GM19372 (cell line): Measurements from ENCODE around the gene MAU2.

ENCODE experiments used
- ATAC-seq: cut with Tn5 transposase; IDR thresholded peaks from one replicate; pipeline ENCODE4 v1.9.1; 2021; ENCODE audit warnings: mild to moderate bottlenecking, low read depth, moderate library complexity; ENCODE audit not compliant: unreplicated experiment

MAU2 gene, protein sequence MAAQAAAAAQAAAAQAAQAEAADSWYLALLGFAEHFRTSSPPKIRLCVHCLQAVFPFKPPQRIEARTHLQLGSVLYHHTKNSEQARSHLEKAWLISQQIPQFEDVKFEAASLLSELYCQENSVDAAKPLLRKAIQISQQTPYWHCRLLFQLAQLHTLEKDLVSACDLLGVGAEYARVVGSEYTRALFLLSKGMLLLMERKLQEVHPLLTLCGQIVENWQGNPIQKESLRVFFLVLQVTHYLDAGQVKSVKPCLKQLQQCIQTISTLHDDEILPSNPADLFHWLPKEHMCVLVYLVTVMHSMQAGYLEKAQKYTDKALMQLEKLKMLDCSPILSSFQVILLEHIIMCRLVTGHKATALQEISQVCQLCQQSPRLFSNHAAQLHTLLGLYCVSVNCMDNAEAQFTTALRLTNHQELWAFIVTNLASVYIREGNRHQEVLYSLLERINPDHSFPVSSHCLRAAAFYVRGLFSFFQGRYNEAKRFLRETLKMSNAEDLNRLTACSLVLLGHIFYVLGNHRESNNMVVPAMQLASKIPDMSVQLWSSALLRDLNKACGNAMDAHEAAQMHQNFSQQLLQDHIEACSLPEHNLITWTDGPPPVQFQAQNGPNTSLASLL

DNA sequence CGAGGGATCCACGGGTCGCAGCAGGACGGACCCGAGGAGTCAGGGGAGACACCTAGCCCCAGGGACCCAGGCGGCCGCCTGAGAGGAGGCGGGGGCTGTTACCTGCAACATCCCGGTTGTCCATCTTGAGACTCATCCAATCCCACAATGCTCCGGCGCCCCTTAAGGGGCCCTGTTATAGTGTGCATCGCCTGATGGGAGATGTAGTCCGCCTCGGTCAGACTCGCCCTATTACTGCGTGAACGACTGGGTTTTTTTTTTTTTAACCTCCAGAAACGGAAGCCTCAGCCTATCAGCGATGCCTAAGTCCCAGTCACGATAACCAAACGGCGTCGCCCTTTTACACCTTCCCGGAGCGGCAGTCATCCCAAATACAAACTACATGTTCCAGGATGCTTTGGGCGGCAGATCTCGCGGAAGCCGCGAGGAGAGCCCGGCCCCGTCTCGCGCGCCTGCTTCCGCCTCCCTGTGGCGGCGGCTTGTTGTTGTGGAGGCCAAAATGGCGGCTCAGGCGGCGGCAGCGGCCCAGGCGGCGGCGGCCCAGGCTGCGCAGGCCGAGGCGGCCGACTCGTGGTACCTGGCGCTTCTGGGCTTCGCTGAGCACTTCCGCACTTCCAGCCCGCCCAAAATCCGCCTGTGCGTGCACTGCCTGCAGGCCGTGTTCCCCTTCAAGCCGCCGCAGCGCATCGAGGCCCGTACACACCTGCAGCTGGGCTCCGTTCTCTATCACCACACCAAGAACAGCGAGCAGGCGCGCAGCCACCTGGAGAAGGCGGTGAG, at the start of gene MAU2, which contains the start of gene SUGP1:
Gene MAU2 (plus strand): TSS at position 469 of the 780 bp plus-strand sequence. CDS start 31 bp downstream, at position 500.
Gene SUGP1 (minus strand): TSS at position 149 of the 780 bp plus-strand sequence. CDS start 13 bp downstream, at position 136.
- peak; percentile 89 for ATAC-seq

DNA sequence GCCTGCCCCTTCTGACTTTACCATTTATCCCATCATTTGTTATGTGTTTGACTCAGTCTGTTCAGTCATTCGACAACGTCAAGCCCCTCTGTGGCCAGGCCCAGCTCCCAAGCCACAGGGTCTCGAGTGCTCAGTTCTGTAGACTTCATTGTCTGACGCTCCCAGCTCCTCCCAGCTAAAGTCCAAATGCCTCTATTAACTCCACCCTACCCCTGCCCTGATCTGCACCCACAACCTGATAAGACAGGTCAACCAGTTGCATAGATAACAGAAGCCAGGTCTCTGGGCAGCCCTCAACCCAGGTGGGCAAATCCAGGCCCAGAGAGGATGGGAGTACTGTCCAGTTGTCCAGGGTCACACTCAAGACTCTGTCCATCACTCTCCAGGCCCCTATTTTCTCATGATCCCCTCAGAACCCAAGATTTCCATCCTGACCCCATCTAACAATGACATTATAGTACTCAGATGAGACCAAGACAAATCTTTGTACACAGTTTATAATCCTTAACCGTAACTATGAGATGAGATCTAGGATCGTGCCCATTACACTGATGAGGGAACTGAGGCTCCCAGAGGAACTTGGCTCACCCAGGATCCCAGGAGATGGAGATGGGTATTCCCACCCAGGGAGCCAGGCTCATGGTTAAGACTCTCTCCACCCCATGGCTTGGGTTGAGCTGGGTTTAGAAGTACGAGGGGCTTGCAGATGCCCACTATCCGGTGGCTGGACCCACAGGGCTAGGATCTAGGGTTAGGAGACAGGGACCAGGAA, 48.6 kb upstream of the MAU2 start:
- ATAC-seq = no peak

DNA sequence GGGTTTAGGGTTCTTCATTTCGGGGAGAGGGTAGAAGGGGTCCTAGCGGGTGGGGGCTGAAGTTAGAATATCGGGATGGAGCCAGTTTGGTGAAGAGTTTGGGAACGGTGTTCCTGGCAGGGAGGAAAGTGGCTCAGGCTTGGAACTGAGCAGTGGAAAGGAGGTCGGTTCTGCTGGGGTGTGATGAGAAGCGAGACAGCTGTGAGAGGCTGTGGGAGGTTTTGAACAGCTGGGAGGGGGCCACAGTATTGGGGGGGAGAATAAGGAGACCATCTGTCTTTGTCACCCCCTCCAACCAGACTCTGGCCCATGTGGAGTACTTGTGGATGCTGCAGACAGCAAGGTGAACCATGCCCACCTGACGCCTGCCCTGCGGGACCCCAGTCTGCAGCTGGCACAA, 46.5 kb upstream of the MAU2 start:
- ATAC-seq = no peak

DNA sequence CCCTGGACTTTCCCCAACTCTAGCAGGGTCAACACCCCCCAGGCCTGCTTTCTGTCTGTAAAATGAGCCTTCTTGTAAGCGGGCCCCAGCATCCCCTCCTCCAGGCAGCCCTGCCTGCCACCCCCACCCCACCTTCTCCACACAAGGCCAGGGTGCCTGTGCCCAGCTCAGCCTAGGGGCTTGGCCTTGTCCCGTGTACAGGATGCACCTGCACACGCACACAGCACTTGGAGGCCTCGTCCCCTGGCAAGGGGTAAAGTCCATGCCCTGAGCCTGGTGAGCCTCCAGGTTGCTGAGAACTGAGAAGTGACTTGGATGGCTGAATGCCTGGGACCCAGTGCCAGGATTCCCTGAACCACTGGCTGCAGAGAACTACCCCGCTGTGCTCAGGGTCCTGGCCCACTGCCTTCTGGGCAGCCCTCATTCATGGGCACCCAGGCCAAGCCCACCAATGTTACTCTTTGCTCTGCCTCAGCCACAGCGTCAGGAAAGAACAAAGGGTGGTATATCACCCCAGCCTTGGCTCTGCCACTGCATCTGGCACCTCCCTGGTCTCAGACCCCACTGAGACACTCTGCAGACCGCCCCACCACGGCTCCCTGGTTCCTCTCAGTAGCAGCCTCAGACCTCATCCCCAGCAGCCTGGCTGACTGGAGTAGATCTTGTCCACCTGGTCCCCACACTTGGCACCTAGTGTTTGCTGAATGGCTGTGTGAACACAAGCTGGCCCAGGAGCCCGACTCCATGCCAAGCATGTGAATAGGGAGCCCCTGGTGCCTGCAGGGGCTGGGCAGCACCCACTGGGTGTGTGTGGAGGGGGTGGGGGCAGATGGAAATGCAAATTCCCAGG, 45.7 kb upstream of the MAU2 start:
- ATAC-seq = no peak

DNA sequence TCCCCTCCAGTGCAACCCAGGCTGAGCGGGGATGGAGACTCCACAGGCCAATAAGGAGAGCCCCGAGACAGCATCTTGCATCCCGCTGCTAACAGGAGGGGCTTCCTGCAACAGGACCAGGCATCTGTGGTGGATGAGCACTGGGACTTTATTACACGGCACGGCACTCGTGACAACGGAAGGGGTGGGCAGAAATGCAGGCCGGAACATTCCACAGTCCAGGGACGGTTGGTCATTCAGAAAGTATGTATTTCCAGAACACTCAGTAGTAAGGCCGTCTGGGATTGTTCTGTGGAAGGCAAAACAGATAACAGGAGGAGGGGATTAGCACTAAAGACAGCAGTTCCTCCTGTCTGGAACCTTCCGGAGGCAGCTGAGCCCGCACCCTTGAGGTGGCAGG, 44.2 kb upstream of the MAU2 start:
- no peak for ATAC-seq

DNA sequence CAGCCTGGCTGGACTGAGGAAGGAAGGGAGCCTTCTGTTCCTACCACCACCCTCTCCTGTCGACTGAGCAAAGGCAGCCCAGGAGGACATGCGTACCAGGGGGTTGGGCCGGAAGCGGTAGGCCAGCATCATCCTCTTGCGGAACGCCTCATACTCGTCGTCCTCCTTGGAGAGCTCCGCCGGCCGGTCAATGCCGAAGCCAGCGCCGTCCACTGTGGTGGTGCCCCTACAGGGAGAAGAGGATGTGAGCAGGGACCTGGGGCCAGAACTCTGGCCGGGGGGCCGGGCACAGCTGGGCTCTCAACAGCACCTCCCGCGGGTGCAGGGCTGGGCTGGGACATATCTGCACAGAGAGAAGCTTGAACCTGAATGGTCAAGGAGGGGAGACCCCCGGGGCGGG, 43.8 kb upstream of the MAU2 start:
- no peak for ATAC-seq

DNA sequence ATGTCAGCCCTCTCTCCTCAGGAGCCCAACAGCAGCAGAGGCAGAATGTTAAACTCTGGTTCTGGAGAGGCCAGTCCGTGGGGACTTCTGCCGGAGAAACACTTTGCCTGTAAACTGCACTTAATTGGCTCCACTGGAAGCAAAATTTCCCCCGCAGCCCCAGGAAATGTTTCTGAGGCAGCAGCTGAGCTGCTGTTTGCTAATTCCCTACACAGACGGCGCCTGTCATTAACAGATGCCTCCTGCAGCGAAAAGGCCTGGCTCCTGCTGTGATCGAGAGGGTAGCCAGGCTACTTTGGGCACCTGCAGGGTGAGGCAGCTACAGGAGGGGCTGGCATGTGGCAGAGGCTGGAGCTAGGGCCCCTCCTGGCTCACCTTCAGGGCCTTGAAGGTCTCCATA, 42.3 kb upstream of the MAU2 start:
- no peak for ATAC-seq

DNA sequence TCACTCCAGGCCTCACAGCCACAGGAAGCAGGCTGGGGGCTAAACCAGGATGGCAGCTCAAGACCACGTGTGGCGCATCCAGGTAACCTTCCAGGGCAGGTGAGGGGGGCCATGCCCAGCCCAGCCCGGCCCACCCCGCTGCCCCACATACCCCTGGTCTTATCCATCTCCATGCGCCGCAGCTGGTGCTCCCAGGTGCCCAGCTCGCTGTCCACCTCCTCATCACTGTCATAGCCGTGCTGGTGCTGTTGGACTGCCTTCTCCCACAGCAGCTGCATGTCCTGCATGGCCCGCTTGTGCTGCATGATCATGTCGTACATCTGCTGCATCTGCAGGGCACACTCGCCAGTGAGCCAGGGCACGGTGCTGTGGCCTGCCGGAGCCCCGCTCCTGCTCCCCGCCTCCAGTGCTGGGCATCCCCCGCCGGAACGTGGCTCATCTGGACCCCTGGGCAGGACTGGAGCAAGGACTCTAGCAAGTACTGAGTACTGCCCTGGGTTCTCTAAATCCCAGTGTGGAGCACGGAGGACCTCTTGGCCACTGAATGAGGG, 41.5 kb upstream of the MAU2 start:
- ATAC-seq = no peak

DNA sequence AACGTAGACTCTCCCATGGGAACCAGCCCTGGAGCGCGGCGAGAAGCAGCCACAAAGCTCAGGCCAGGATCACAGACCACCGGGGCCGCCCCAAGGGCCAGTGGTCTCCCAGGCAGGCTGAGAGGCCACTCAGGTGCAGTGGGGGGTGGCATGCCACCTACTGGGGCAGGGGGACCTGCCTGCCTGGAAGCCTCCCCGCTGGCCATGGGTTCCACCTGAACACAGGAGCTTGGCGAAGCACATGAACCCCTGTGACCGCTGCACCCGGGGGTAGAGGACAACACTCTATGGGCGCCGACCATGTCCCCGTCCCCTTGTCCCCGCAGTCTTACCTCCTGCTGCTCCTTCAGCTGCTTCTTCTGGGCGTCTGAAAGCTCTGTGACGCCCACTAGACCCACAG, 40.8 kb upstream of the MAU2 start:
- ATAC-seq = no peak

DNA sequence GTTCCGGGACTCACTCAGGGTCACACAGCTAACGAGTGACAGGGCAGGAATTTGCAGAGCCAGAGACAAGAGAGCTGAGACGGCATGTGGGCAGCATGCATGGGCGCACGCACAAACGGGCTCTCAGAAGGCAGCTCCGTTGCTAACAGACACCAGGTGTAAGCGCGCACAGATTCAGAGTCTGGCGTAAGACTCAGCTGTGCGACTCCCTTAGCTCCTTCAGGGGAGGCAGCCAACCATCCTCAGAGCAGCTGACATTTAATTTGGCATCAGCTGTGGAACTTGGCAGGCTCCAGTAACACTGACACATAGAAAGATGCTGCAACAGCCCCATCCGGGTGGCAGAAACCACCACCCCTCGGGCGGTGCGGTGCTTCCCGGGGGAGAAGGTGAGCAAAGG, 40.1 kb upstream of the MAU2 start:
- no peak for ATAC-seq

DNA sequence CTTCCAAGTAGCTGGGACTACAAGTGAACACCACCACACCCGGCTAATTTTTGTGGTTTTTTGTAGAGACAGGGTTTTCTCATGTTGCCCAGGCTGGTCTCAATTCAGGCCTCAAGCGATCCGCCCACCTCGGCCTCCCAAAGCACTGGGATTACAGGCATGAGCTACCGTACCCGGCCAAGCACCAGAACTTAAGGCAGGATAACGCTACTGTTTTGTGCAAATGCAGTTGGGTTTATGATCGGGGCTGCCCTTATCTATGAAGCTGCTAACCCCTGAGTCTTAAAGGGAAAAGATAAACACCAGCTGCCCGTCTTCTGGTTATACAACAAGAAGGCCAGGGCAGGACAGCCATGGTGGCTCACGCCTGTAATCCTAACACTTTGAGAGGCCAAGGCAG, 34.9 kb upstream of the MAU2 start:
- no peak for ATAC-seq

DNA sequence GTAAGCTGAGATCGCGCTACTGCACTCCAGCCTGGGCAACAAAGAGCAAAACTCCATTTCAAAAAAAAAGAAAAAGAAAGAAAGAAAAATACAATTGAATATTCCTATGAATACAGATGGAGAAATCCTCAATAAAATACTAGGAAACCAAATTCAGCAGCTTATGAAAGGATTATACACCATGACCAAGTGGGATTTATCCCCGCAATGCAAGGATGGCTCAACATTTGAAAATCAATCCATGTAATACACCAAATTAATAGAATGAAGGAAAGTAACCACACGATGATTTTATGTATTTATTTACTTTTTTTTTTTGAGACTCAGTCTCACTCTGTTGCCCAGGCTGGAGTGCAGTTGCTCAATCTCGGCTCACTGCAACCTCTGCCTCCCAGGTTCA, 28.0 kb upstream of the MAU2 start:
- no peak for ATAC-seq

DNA sequence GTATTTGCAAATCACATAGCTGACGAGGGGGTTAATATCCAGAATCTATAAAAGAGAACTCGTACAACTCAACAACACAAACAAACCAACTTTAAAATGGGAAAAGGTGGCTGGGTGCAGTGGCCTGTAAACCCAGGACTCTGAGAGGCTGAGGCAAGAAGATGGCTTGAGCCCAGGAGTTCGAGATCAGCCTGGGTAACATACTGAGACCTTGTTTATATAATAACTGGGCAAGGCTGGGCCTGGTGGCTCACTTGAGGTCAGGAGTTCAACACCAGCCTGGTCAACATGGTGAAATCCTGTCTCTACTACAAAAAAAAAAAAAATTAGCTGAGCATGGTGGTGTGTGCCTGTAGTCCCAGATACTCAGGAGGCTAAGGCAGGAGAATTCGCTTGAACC, 25.7 kb upstream of the MAU2 start:
- no peak for ATAC-seq

DNA sequence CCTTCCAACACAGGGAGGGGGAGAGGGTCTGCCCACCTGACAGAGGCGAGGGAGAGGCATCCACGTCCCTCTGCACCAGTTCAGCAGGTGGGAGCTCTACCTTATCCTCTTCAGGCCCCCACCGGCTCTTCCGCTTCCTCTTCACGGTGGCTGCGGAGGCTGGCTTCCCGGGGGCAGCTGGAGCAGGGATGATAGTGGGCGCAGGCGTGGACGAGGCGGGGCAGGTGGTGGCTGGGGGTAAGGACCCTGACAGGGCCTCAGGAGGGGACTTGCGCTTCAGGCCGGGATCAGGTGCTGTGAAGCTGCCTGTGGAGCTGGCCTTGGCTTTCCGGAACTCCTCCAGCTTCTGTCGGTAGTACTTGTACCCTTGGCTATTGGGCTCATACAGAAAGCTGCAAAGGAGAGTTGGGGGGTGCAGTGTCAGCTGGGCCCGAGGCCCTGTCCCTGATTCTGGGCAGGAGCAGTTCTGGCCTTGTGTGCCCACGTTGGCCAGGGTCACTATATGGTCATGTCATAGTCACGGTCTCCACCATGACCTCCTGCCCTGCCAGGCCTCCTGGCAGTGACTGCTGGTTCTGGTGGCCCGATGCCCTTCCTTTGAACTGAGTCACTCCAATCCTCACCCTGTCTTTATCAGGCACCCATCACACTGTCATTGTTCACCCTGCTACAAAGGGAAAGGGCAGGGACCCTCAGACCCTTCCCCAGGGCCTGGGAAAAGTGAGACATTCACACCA, 23.5 kb upstream of the MAU2 start:
- ATAC-seq = no peak

DNA sequence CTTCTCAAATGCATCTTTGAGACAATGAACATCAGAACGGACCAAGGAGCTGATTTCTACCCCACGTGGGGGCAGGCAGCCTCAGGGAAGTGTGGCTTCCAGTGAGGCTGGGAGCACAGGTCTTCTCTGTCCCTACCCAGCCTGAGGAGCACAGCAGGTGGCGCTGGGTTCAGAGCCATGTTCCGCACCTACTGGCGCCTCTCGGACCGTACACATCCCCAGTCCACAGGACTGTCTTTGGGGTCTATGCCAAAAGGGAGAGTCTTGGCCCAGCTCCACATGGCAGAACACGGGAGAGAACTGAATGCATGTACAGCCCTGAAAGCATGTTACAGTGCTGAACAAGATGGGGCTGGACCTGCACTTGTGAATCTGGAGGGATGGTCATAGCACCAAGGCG, 22.9 kb upstream of the MAU2 start:
- ATAC-seq = no peak

DNA sequence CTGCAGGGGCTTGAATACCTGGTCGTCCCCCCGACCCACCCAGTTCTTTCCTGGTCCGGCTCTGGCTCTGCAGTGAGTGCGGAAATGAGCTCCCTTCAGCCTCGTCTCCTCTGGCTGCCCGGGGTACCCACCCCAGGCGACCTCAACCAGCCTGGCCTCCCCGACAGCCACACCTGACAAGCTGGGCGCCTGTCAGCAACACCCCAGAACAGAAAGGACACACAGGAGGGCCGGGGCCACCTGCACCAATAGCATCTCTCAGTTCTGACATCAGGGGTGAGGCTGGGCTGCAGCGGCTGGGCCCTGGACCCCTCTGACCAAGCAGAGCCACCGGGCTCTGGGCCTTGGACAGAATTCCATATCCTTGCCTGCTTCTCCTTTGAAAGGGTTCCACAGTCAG, 20.0 kb upstream of the MAU2 start:
- ATAC-seq = no peak

DNA sequence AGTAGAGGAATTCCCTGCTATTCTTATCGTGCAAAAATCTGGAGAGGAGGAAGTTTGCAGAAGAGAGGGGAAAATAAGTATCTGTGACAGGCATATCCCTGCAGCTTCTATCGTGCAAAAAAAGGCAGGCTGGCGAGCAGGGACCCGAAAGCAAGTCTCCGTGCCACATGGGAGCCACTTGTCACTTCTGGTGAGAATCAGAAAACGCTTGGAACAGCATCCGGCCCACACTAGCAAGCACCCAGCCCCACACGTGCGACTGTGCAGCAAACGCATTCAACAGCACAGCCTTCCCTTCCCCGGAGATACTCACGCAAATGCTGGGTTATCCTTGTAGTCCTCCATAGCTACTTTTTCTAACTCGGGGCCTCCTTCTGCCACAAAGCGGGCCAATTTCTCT, 17.2 kb upstream of the MAU2 start:
- no peak for ATAC-seq

DNA sequence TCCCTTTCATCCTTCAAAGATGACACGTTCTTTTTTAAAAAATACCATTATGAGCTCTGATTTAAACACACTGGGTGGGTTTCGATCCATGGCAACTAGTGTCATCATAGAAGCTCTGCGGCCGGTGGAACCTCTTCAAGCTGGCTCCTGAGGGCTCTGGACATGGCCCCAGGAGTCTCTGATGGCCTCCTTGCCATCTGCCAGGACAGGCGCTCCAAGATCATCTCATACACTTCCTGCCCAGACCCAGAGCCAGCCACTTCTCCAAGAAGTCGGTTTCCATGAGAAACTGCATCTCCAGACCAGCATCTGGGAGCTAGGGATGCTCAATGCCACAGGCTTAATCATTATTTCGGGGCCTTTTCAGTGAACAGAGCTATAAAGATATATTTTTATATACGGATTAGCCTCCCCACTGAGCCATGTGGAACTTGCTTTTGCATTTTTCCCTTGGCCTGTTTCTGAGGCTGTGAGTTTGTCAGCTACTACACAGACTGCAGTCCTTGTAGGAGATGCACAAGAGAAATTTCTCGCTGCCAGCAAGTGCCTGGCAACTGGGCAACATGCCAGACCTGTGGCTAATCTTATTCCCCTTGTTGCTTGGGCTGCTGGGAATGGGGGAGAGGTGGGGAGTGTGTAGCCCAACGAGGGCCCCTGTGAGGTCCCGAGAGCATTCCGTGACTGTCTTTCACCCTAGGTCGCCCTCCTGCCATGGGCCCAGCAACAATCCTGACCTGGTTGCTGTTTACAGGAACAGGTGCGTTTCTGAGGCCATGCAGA, 16.3 kb upstream of the MAU2 start:
- no peak for ATAC-seq
